ENCODE measurements around the gene BCKDHA. TPM values are rescaled to one million over a fixed set of nuclear protein-coding genes. Genes with fewer than 3 reads are reported as not detected.
"Not testable (repeated sequence)": the region's sequence is repeated elsewhere in the genome, so short reads cannot be mapped to it uniquely, and the experiment has no call there.

The BCKDHA gene
- total RNA-seq, 2 donors from 2014 or later: 10.9 to 13.7 TPM

- ATAC-seq (no peak), DNase-seq (ENCODE audit: low spot score) (no peak)
- Mint-ChIP-seq H3K4me3 (no peak overlapping the region), H3K27ac (no peak overlapping the region), H3K27me3 (no peaks in the 10 kb centered on the region), H3K9me3 (no peaks in the 10 kb centered on the region), H3K36me3 (no peaks in the 10 kb centered on the region), H3K4me1 (ENCODE audit: low read depth in 2 of 2) (peaks cover 20 to 24% of the 10 kb centered on the region in 2 donors)
These were observed 5.8 kb downstream of the BCKDHA start for GRCh38 chr19:41403181-41403970.

- Mint-ChIP-seq H3K9me3 (no peaks in the 10 kb centered on the region), H3K4me3 (no peak overlapping the region), H3K36me3 (no peaks in the 10 kb centered on the region), H3K4me1 (ENCODE audit: low read depth in 2 of 2) (peaks cover 19 to 27% of the 10 kb centered on the region in 2 donors), H3K27ac (no peak overlapping the region), H3K27me3 (no peaks in the 10 kb centered on the region)
- DNase-seq (ENCODE audit: low spot score) (no peak), ATAC-seq (no peak)
These were observed 8.2 kb downstream of the BCKDHA start for GRCh38 chr19:41405776-41406175.

- no peak for DNase-seq (ENCODE audit: low spot score)
- no peak overlapping the region for H3K27ac Mint-ChIP-seq
- H3K27me3 Mint-ChIP-seq: no peaks in the 10 kb centered on the region
- H3K9me3 Mint-ChIP-seq: no peaks in the 10 kb centered on the region
- H3K4me3 Mint-ChIP-seq: no peak overlapping the region
- no peak for ATAC-seq
- peaks cover 15 to 22% of the 10 kb centered on the region in 2 donors for H3K4me1 Mint-ChIP-seq (ENCODE audit: low read depth in 2 of 2)
- no peaks in the 10 kb centered on the region for H3K36me3 Mint-ChIP-seq
These were observed 9.7 kb downstream of the BCKDHA start for GRCh38 chr19:41407271-41407670.

GRCh38 chr19:41408256-41408655 lies 10.6 kb downstream of the BCKDHA start:
- ATAC-seq: no peak

GRCh38 chr19:41408846-41409245 lies 11.2 kb downstream of the BCKDHA start:
- H3K27me3 Mint-ChIP-seq; ATAC-seq; DNase-seq (ENCODE audit: low spot score); H3K36me3 Mint-ChIP-seq; H3K9me3 Mint-ChIP-seq; H3K4me3 Mint-ChIP-seq: not testable (repeated sequence)
- Mint-ChIP-seq H3K4me1 (ENCODE audit: low read depth in 2 of 2) (peaks cover 15 to 22% of the 10 kb centered on the region in 2 donors), H3K27ac (peak overlapping the region; percentile 74 to 86)

More at GRCh38 chr19:41408256-41408655, 10.6 kb downstream of the BCKDHA start:
- Mint-ChIP-seq H3K9me3 (no peaks in the 10 kb centered on the region), H3K27ac (no peak overlapping the region), H3K4me3 (no peak overlapping the region), H3K36me3 (no peaks in the 10 kb centered on the region), H3K4me1 (ENCODE audit: low read depth in 2 of 2) (peaks cover 15 to 22% of the 10 kb centered on the region in 2 donors), H3K27me3 (no peaks in the 10 kb centered on the region)
- DNase-seq (ENCODE audit: low spot score): no peak

- Mint-ChIP-seq H3K9me3 (no peaks in the 10 kb centered on the region), H3K27me3 (no peaks in the 10 kb centered on the region), H3K4me3 (peak overlapping the region; percentile 33), H3K36me3 (peaks cover 4% of the 10 kb centered on the region), H3K4me1 (ENCODE audit: low read depth in 2 of 2) (peaks cover 15 to 22% of the 10 kb centered on the region in 2 donors), H3K27ac (peak overlapping the region; percentile 74 to 86)
- no peak for DNase-seq (ENCODE audit: low spot score)
- peak in 1 of 2 donors; percentile 8 for ATAC-seq
These were observed 11.7 kb downstream of the BCKDHA start for GRCh38 chr19:41409288-41409687.

GRCh38 chr19:41410336-41411054 lies 12.9 kb downstream of the BCKDHA start:
- Mint-ChIP-seq H3K4me1 (ENCODE audit: low read depth in 2 of 2) (peaks cover 15 to 22% of the 10 kb centered on the region in 2 donors), H3K27me3 (no peaks in the 10 kb centered on the region), H3K36me3 (peaks cover 5% of the 10 kb centered on the region), H3K27ac (peak overlapping the region; percentile 74 to 86), H3K4me3 (peak overlapping the region; percentile 63), H3K9me3 (no peaks in the 10 kb centered on the region)
- no peak for DNase-seq (ENCODE audit: low spot score)
- no peak for ATAC-seq

GRCh38 chr19:41411100-41411967 lies 13.7 kb downstream of the BCKDHA start:
- no peak for ATAC-seq
- Mint-ChIP-seq H3K4me1 (ENCODE audit: low read depth in 2 of 2) (peaks cover 15 to 22% of the 10 kb centered on the region in 2 donors), H3K36me3 (peaks cover 5% of the 10 kb centered on the region), H3K4me3 (no peak overlapping the region), H3K9me3 (no peaks in the 10 kb centered on the region), H3K27ac (no peak overlapping the region), H3K27me3 (no peaks in the 10 kb centered on the region)
- DNase-seq (ENCODE audit: low spot score): no peak

GRCh38 chr19:41411968-41412265 lies 14.3 kb downstream of the BCKDHA start:
- H3K4me3 Mint-ChIP-seq: no peak overlapping the region
- H3K27me3 Mint-ChIP-seq: no peaks in the 10 kb centered on the region
- H3K4me1 Mint-ChIP-seq (ENCODE audit: low read depth in 2 of 2): peaks cover 15 to 21% of the 10 kb centered on the region in 2 donors
- H3K27ac Mint-ChIP-seq: no peak overlapping the region
- ATAC-seq (no peak), DNase-seq (ENCODE audit: low spot score) (no peak)
- peaks cover 5% of the 10 kb centered on the region for H3K36me3 Mint-ChIP-seq
- H3K9me3 Mint-ChIP-seq: no peaks in the 10 kb centered on the region

- Mint-ChIP-seq H3K9me3 (no peaks in the 10 kb centered on the region), H3K27ac (no peak overlapping the region), H3K27me3 (no peaks in the 10 kb centered on the region), H3K4me1 (ENCODE audit: low read depth in 2 of 2) (peaks cover 15 to 19% of the 10 kb centered on the region in 2 donors), H3K4me3 (no peak overlapping the region), H3K36me3 (peaks cover 5% of the 10 kb centered on the region)
- no peak for DNase-seq (ENCODE audit: low spot score)
- no peak for ATAC-seq
These were observed 15.3 kb downstream of the BCKDHA start for GRCh38 chr19:41412953-41413352.

GRCh38 chr19:41413947-41414346 lies 16.3 kb downstream of the BCKDHA start:
- H3K9me3 Mint-ChIP-seq: no peaks in the 10 kb centered on the region
- H3K27me3 Mint-ChIP-seq: no peaks in the 10 kb centered on the region
- DNase-seq (ENCODE audit: low spot score): no peak
- H3K36me3 Mint-ChIP-seq: peaks cover 5% of the 10 kb centered on the region
- no peak overlapping the region for H3K27ac Mint-ChIP-seq
- ATAC-seq: no peak
- peaks cover 13 to 17% of the 10 kb centered on the region in 2 donors for H3K4me1 Mint-ChIP-seq (ENCODE audit: low read depth in 2 of 2)
- H3K4me3 Mint-ChIP-seq: no peak overlapping the region

GRCh38 chr19:41414461-41414860 lies 16.8 kb downstream of the BCKDHA start:
- Mint-ChIP-seq H3K36me3 (peaks cover 5% of the 10 kb centered on the region), H3K27ac (no peak overlapping the region), H3K27me3 (no peaks in the 10 kb centered on the region), H3K4me1 (ENCODE audit: low read depth in 2 of 2) (peaks cover 8 to 12% of the 10 kb centered on the region in 2 donors), H3K9me3 (no peaks in the 10 kb centered on the region), H3K4me3 (no peak overlapping the region)
- ATAC-seq (no peak), DNase-seq (ENCODE audit: low spot score) (no peak)

- ATAC-seq (no peak), DNase-seq (ENCODE audit: low spot score) (no peak)
- Mint-ChIP-seq H3K27ac (no peak overlapping the region), H3K36me3 (peaks cover 5% of the 10 kb centered on the region), H3K4me1 (ENCODE audit: low read depth in 2 of 2) (peaks cover 1 to 6% of the 10 kb centered on the region in 2 donors), H3K9me3 (no peaks in the 10 kb centered on the region), H3K4me3 (no peak overlapping the region), H3K27me3 (no peaks in the 10 kb centered on the region)
These were observed 17.5 kb downstream of the BCKDHA start for GRCh38 chr19:41415154-41415571.
